Occipital lobe (tissue), 2 donors: ENCODE results near the gene DNM3. TPM values are rescaled to one million over a fixed set of nuclear protein-coding genes. Genes with fewer than 3 reads are reported as not detected.
"Not testable (repeated sequence)": the region's sequence is repeated elsewhere in the genome, so short reads cannot be mapped to it uniquely, and the experiment has no call there.

Source experiments
- DNase-seq: peaks from one replicate; lab custom pipeline; 2025; lab: John Stamatoyannopoulos, UW
- total RNA-seq: library from RNA; depleted of rRNA; stranded (reverse); fragments of >200 nt; gene quantifications from one replicate; pipeline ENCODE4 v1.2.3, GENCODE V29; 2014

DNM3 gene
- total RNA-seq = 115 TPM

- peak; percentile 84 for DNase-seq
These were observed at the start of gene DNM3 for GRCh38 chr1:171841050-171841910. Gene DNM3, plus strand, starts transcription at chr1:171841498. Its CDS starts 159 bp downstream, at chr1:171841657.

GRCh38 chr1:171792656-171793369 is 48.5 kb upstream of the DNM3 start:
- no peak for DNase-seq

- no peak for DNase-seq
These were observed 47.7 kb upstream of the DNM3 start for GRCh38 chr1:171793636-171794035.

GRCh38 chr1:171794085-171794484 is 47.2 kb upstream of the DNM3 start:
- no peak for DNase-seq

- DNase-seq = no peak
These were observed 44.7 kb upstream of the DNM3 start for GRCh38 chr1:171796592-171796991.

- DNase-seq = no peak
These were observed 43.0 kb upstream of the DNM3 start for GRCh38 chr1:171798311-171798710.

GRCh38 chr1:171798765-171799164 is 42.5 kb upstream of the DNM3 start:
- DNase-seq = no peak

GRCh38 chr1:171799166-171799565 is 42.1 kb upstream of the DNM3 start:
- no peak for DNase-seq

GRCh38 chr1:171799698-171800097 is 41.6 kb upstream of the DNM3 start:
- not testable (repeated sequence) for DNase-seq

GRCh38 chr1:171800342-171800741 is 41.0 kb upstream of the DNM3 start:
- DNase-seq = no peak

- DNase-seq = no peak
These were observed 40.4 kb upstream of the DNM3 start for GRCh38 chr1:171800851-171801250.

GRCh38 chr1:171801487-171801891 is 39.8 kb upstream of the DNM3 start:
- DNase-seq = peak; percentile 6

- no peak for DNase-seq
These were observed 39.1 kb upstream of the DNM3 start for GRCh38 chr1:171802207-171802606.

- DNase-seq = no peak
These were observed 38.3 kb upstream of the DNM3 start for GRCh38 chr1:171803045-171803444.

- DNase-seq = no peak
These were observed 37.8 kb upstream of the DNM3 start for GRCh38 chr1:171803461-171804022.

GRCh38 chr1:171805395-171806115 is 35.7 kb upstream of the DNM3 start:
- DNase-seq = no peak

GRCh38 chr1:171807556-171807955 is 33.7 kb upstream of the DNM3 start:
- DNase-seq = no peak

GRCh38 chr1:171809834-171810233 is 31.5 kb upstream of the DNM3 start:
- no peak for DNase-seq

- no peak for DNase-seq
These were observed 29.6 kb upstream of the DNM3 start for GRCh38 chr1:171811672-171812071.

GRCh38 chr1:171814692-171815091 is 26.6 kb upstream of the DNM3 start:
- no peak for DNase-seq

GRCh38 chr1:171816300-171816901 is 24.9 kb upstream of the DNM3 start:
- DNase-seq = no peak
